Lower leg skin (tissue), 3 donors: Measurements from ENCODE around the gene TBC1D21.

Experiments used
- POLR2A ChIP-seq, 2 donors: fragments of 450-650 bp; IDR thresholded peaks; one replicate each; pipeline ENCODE4 v1.6.1; 2016 to 2017; ENCODE audit warnings: antibody characterized with exemption in 2 of 2, mild to moderate bottlenecking in 1 of 2, moderate library complexity in 1 of 2
- TF ChIP-seq, protein P1 (sequence below), 3 donors: fragments of 450-650 bp; IDR thresholded peaks; one replicate each; pipeline ENCODE4 v1.5.1; 2016; ENCODE audit warnings: antibody characterized with exemption in 3 of 3, mild to moderate bottlenecking in 3 of 3, moderate library complexity in 2 of 3

DNA sequence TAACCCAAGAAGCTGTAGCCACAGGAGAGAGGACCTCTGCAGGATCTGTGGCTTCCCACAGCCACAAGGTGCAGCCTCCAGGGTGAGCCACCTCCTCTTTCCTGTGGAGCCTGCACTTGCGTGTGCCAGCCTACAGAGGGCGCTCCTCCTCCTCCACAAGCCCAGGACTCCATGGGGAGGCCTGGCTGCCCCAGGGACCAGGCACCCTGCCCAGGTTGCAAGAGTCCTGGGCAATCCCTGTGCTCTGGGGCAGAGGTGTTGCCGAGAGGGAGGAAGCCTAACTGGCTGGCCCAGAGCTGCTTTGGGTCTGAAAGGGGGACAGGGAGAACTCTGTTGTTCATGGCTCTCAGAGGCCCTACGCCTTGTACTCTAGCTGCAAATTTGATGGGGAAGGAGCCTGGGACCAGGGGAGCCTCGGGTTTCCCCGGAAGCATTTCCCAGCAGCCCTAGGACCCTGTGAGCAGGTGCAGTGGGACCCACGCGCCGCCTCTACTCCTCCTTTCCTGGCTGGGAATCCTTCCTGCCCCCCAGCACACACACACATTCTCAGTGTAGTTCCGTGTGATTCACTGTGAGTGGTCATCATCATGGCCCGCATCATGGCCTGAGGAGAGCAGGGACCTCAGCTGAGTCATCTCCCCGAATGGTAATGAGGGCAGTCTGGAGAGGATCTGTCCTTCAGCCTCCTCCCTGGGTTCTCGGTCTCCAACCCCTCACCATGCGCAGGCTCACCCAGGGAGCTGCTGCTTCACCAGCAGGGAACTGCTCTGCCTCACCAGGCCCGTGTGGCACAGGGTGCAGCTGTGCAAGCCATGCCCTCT lies 24.3 kb downstream of the TBC1D21 start:
- TF ChIP-seq, protein P1, sequence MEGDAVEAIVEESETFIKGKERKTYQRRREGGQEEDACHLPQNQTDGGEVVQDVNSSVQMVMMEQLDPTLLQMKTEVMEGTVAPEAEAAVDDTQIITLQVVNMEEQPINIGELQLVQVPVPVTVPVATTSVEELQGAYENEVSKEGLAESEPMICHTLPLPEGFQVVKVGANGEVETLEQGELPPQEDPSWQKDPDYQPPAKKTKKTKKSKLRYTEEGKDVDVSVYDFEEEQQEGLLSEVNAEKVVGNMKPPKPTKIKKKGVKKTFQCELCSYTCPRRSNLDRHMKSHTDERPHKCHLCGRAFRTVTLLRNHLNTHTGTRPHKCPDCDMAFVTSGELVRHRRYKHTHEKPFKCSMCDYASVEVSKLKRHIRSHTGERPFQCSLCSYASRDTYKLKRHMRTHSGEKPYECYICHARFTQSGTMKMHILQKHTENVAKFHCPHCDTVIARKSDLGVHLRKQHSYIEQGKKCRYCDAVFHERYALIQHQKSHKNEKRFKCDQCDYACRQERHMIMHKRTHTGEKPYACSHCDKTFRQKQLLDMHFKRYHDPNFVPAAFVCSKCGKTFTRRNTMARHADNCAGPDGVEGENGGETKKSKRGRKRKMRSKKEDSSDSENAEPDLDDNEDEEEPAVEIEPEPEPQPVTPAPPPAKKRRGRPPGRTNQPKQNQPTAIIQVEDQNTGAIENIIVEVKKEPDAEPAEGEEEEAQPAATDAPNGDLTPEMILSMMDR (IDR thresholded peaks at IDR 0.05) = no peak
- no peak for TF ChIP-seq POLR2A (IDR thresholded peaks at IDR 0.05)
